Ishikawa (cell line): ENCODE results near the gene ADAP1.

Experiments
- CEBPB ChIP-seq: IDR thresholded peaks from 2 replicates; pipeline ENCODE4 v1.6.1; 2012
- CREB1 ChIP-seq: IDR thresholded peaks from 2 replicates; pipeline ENCODE4 v1.6.1; 2012; ENCODE audit warnings: low read depth
- EGR1 ChIP-seq: IDR thresholded peaks from 2 replicates; pipeline ENCODE4 v1.6.1; 2012
- EP300 ChIP-seq: IDR thresholded peaks from 2 replicates; pipeline ENCODE4 v1.6.1; 2012; ENCODE audit warnings: borderline replicate concordance
- FOXM1 ChIP-seq: IDR thresholded peaks from 2 replicates; pipeline ENCODE4 v1.6.1; 2012; ENCODE audit warnings: low read depth, borderline replicate concordance
- NFIC ChIP-seq: IDR thresholded peaks from 2 replicates; pipeline ENCODE4 v1.6.1; 2012
- RAD21 ChIP-seq: IDR thresholded peaks from 2 replicates; pipeline ENCODE4 v1.6.1; 2012; ENCODE audit warnings: low read depth
- REST ChIP-seq: IDR thresholded peaks from 2 replicates; pipeline ENCODE4 v1.6.1; 2012; ENCODE audit warnings: low read depth, mild to moderate bottlenecking
- TAF1 ChIP-seq: IDR thresholded peaks from 2 replicates; pipeline ENCODE4 v1.6.1; 2012; ENCODE audit warnings: low read depth, mild to moderate bottlenecking
- TCF12 ChIP-seq: IDR thresholded peaks from 2 replicates; pipeline ENCODE4 v1.6.1; 2012; ENCODE audit warnings: low read depth
- USF1 ChIP-seq: IDR thresholded peaks from 2 replicates; pipeline ENCODE4 v1.6.1; 2012
- YY1 ChIP-seq: IDR thresholded peaks from 2 replicates; pipeline ENCODE4 v1.6.1; 2012; ENCODE audit warnings: low read depth
- TF ChIP-seq, protein P1 (sequence below): IDR thresholded peaks from 2 replicates; pipeline ENCODE4 v1.6.1; 2012

DNA sequence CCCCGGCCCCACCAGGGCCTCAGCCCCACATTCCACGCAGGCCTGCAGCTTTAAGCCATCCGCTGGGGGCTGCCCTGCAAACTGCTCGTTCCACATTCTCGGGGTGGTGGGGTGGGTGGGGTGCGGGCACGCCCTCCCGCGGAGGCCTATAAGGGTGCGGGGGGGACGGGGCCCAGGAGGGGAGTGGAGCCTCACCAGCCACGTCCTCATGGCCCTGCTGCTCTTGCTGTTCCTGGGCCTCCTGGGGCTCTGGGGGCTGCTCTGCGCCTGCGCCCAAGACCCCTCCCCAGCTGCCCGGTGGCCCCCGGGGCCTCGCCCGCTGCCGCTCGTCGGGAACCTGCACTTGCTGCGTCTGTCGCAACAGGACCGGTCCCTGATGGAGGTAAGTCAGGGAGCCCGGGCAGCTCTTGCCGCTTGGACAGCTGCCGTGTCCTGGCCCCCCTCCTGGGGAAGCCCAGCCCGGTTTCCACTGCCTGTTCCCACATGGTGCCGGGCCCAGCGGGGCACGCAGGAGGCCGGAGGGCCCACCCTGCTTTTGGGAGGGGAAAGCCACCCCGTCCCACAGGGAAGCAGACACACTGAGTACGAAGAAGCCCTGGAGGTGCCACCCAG lies 28.6 kb upstream of the ADAP1 start, which contains the start of gene CYP2W1:
- TF ChIP-seq, protein P1, sequence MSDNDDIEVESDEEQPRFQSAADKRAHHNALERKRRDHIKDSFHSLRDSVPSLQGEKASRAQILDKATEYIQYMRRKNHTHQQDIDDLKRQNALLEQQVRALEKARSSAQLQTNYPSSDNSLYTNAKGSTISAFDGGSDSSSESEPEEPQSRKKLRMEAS = no peak
- TF ChIP-seq RAD21 (no peak), YY1 (no peak), REST (no peak), TCF12 (no peak), TAF1 (no peak), EP300 (no peak), USF1 (no peak), EGR1 (no peak), FOXM1 (no peak), CREB1 (no peak), CEBPB (no peak), NFIC (no peak)
